Activated naive CD8-positive, alpha-beta T cell treated with anti-CD3 and anti-CD28 coated beads for 36 hours (primary cell): ENCODE measurements around the gene LCE7A. TPM values are rescaled to one million over a fixed set of nuclear protein-coding genes. Genes with fewer than 3 reads are reported as not detected.

Experiments used
- DNase-seq: peaks from one replicate; pipeline ENCODE4 v3.0.0; 2021
- H3K27ac Mint-ChIP-seq: one replicate; pipeline ENCODE4 v1.8.0; 2022; ENCODE audit warnings: mild to moderate bottlenecking, moderate library complexity, mixed read lengths
- H3K27me3 Mint-ChIP-seq: one replicate; pipeline ENCODE4 v1.8.0; 2022; ENCODE audit warnings: mild to moderate bottlenecking, mixed read lengths
- H3K36me3 Mint-ChIP-seq: one replicate; pipeline ENCODE4 v1.8.0; 2021; ENCODE audit warnings: mild to moderate bottlenecking, mixed read lengths
- H3K4me1 Mint-ChIP-seq: one replicate; pipeline ENCODE4 v1.8.0; 2021; ENCODE audit warnings: mixed read lengths
- H3K4me3 Mint-ChIP-seq: one replicate; pipeline ENCODE4 v1.8.0; 2022; ENCODE audit warnings: mild to moderate bottlenecking, moderate library complexity, mixed read lengths
- H3K9me3 Mint-ChIP-seq: one replicate; pipeline ENCODE4 v1.8.0; 2022; ENCODE audit warnings: mixed read lengths
- total RNA-seq, 2 experiments: library from RNA; stranded (reverse); gene quantifications; one replicate each; pipeline ENCODE4 v1.2.3, GENCODE V29; 2021

Gene LCE7A, protein sequence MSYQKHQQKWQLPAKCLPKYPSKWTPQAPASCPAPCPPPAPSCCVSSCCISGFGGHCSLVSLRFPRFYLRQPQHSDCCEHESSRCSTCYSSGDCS
- total RNA-seq, result not detected

DNA sequence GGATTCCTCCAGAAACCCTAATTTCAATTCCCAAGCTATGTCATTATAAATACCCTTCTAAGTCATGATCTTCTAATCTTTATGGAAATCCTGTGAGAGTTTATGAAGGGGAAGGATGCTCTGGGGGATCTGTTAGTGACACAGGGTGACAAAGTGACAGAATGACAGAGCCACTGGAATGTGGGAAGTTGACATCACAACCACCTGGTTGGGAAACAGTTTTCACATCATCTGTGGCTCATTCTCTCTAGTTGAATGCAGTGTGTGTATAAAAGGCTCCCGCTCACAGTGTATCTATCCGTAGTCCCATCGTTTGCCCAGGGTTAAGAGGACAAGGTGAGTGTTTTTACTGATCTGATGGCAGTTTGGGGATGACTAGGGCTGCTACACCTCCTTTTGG lies at the start of gene LCE7A:
LCE7A (plus strand) TSS at position 301 of the 400 bp plus-strand sequence. CDS start 702 bp downstream, outside the sequence.
- Mint-ChIP-seq H3K27ac (no peak within 1 kb of the TSS), H3K4me1 (no peaks in the 10 kb centered on the region), H3K4me3 (no peak within 1 kb of the TSS), H3K36me3 (no peaks in the 10 kb centered on the region), H3K9me3 (no peaks in the 10 kb centered on the region), H3K27me3 (peaks cover 17% of the 10 kb centered on the region)
- no peak for DNase-seq

DNA sequence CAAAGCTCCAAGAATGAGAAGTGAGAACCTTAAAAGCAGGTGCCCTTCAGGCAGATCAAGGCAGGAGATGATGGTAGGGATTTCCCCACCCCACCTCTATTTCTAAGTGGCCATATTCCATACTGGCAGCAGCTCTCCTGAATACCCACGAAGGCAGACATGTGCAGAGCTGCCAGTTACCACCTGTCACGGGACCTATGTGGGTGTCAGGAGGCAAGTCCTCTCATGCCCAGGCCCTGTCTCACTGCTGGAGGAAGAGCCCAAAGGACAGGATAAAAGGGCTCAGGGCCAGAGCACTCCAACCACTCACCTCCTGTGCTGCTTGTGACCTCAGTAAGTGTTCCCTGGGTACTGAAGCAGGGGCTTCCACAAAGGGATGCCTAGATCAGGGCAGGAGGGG lies 48.7 kb upstream of the LCE7A start:
- no peak overlapping the region for H3K4me3 Mint-ChIP-seq
- peaks cover 2% of the 10 kb centered on the region for H3K9me3 Mint-ChIP-seq
- no peak overlapping the region for H3K27ac Mint-ChIP-seq
- no peaks in the 10 kb centered on the region for H3K4me1 Mint-ChIP-seq
- peaks cover 14% of the 10 kb centered on the region for H3K27me3 Mint-ChIP-seq
- no peak for DNase-seq
- no peaks in the 10 kb centered on the region for H3K36me3 Mint-ChIP-seq

DNA sequence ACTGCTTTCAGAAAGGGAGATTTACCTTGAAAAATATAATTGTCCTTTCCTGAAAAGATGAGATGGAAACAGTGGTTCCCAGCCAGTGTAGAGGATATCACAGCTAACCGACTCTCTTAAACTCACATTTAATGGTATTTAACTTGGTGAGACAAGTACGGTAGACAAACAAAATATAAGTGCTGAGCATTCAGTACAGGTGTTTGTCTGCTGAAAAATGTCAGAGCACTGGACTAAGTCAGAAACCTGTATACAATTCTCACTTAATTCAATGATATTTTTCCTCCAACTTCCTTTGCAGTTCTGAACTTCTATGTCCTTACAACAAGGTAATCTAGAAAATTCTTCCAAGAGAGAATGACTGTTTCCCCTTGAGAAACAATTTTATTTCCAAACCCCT lies 48.1 kb upstream of the LCE7A start, which contains the start of gene LCE1B:
LCE1B (plus strand) TSS at position 301 of the 400 bp plus-strand sequence. CDS start 476 bp downstream, outside the sequence.
- no peak for DNase-seq
- H3K27me3 Mint-ChIP-seq, result peaks cover 13% of the 10 kb centered on the region
- H3K36me3 Mint-ChIP-seq, result no peaks in the 10 kb centered on the region
- H3K4me3 Mint-ChIP-seq, result no peak within 1 kb of the TSS
- peaks cover 2% of the 10 kb centered on the region for H3K9me3 Mint-ChIP-seq
- H3K4me1 Mint-ChIP-seq, result no peaks in the 10 kb centered on the region
- no peak within 1 kb of the TSS for H3K27ac Mint-ChIP-seq

DNA sequence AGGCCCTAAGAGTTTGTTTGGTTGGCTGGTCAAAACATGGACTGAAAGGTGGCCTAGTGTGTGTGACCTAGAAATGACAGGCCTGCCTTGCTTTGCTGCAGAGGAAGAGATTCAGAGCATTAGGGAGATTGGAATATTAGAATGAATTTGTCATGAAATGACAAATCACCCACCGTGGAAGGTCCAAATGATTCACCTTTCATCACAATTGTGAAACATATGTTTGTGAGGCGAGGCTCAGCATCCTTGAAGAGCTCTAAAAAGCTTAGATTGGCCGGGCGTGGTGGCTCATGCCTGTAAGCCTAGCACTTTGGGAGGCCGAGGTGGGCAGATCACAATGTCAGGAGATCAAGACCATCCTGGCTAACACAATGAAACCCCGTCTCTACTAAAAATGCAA lies 42.5 kb upstream of the LCE7A start:
- DNase-seq, result no peak
- Mint-ChIP-seq H3K27me3 (peaks cover 14% of the 10 kb centered on the region), H3K27ac (no peak overlapping the region), H3K36me3 (no peaks in the 10 kb centered on the region), H3K4me1 (no peaks in the 10 kb centered on the region), H3K4me3 (no peak overlapping the region), H3K9me3 (no peaks in the 10 kb centered on the region)

DNA sequence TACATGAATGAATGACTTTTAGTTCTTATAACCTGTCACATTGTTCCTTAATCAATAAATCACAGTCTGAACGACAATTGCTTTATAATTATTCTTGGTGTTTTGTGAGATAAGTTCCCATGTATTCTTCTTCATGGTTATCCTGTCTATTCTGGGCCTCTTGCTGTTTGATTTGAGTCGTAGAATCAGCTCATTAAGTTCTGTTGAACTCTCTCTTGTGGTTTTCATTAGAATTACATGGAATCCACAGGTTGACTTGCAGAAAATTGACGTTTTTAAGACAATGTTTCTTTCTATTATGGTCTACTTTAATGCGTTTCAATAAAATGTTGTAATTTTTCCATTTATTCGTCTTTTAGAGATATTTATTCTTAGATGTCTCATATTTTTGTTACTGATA lies 36.5 kb upstream of the LCE7A start:
- Mint-ChIP-seq H3K27ac (no peak overlapping the region), H3K36me3 (no peaks in the 10 kb centered on the region), H3K4me1 (no peaks in the 10 kb centered on the region), H3K27me3 (peaks cover 27% of the 10 kb centered on the region), H3K4me3 (no peak overlapping the region), H3K9me3 (no peaks in the 10 kb centered on the region)
- no peak for DNase-seq

DNA sequence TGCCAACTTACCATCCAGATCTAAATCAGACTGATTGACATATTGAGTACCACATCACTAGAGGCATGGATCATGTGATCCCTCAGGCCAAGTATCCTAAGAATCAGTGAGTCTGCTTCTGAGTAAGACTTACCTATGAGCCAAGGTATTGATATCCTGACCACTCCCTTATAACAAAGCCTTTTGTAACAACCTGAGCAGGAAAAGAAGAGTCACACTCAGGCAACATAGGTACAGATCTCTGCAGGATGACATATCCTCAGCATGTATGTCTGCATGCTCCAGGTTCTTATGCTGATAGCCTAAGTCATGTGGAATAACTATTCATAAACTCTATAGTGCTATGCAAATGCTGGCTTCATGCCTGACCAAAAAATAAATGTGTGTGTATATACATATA lies 34.8 kb upstream of the LCE7A start:
- Mint-ChIP-seq H3K4me1 (no peaks in the 10 kb centered on the region), H3K27me3 (peaks cover 44% of the 10 kb centered on the region), H3K27ac (no peak overlapping the region), H3K9me3 (no peaks in the 10 kb centered on the region), H3K36me3 (no peaks in the 10 kb centered on the region), H3K4me3 (no peak overlapping the region)
- no peak for DNase-seq

DNA sequence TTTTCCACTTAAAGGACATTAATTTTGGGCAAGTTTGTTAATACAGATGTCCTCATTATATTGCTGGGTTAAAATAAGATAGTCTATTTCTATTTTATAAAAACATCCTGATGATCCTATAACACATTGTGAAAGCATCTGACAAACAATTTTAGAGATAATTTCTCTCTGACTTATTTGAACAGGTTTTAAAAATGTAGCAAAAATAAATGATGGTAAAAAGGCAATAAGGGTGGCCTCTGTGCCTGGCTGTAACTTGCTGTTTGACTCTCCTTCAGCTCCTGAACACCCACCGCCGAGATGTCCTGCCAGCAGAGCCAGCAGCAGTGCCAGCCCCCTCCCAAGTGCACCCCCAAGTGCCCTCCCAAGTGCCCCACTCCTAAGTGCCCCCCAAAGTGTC lies 32.6 kb upstream of the LCE7A start, which contains the start of gene LCE1A:
LCE1A (plus strand) TSS at position 301 of the 400 bp plus-strand sequence; CDS start at position 301, 0 bp downstream.
- H3K4me3 Mint-ChIP-seq, result no peak within 1 kb of the TSS
- no peaks in the 10 kb centered on the region for H3K36me3 Mint-ChIP-seq
- no peaks in the 10 kb centered on the region for H3K4me1 Mint-ChIP-seq
- H3K27me3 Mint-ChIP-seq, result peaks cover 56% of the 10 kb centered on the region
- DNase-seq, result no peak
- H3K27ac Mint-ChIP-seq, result no peak within 1 kb of the TSS
- no peaks in the 10 kb centered on the region for H3K9me3 Mint-ChIP-seq

DNA sequence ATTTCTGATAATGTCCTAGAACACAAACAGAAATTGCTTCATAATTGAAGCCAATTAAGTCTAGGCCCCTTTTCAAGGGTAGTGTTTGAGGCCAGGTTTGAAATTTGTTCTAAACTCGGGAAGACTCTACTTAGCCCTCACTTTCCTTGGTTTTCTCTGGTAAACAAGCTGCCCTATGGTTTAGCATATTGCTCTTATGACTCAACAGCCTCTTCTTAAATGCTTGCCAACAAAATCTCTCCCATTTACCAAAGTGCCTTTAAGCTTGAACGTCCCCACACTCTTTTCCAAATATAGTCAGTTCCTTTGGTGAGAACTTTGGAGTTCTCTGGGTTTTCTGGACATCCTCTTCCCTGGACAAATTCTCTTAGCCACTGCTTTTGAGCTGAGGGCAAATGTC lies 22.9 kb upstream of the LCE7A start:
- no peak for DNase-seq
- Mint-ChIP-seq H3K36me3 (no peaks in the 10 kb centered on the region), H3K4me1 (no peaks in the 10 kb centered on the region), H3K27me3 (peaks cover 6% of the 10 kb centered on the region), H3K27ac (no peak overlapping the region), H3K9me3 (no peaks in the 10 kb centered on the region), H3K4me3 (no peak overlapping the region)

DNA sequence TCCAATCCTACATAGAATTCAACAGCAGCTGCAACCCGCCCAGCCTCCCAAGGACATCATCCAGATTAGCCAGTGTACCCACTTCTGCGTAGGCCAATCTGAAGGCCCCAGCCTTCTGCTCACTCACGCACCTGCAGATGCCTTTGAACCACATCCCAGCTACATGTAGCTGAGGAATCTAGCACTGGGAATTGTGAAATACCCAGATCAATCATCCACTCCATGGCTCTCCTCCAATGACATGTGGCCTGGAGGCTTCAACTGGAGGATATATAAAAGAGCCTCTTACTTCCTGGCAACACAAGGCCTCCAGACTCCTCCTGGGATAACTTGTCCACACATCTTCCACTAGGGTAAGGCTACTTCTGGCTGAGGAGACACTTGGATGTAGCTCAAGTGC lies 17.2 kb upstream of the LCE7A start, which contains the start of gene LCE6A:
LCE6A (plus strand) TSS at position 301 of the 400 bp plus-strand sequence. CDS start 665 bp downstream, outside the sequence.
- H3K9me3 Mint-ChIP-seq, result no peaks in the 10 kb centered on the region
- H3K27ac Mint-ChIP-seq, result no peak within 1 kb of the TSS
- no peaks in the 10 kb centered on the region for H3K4me1 Mint-ChIP-seq

DNA sequence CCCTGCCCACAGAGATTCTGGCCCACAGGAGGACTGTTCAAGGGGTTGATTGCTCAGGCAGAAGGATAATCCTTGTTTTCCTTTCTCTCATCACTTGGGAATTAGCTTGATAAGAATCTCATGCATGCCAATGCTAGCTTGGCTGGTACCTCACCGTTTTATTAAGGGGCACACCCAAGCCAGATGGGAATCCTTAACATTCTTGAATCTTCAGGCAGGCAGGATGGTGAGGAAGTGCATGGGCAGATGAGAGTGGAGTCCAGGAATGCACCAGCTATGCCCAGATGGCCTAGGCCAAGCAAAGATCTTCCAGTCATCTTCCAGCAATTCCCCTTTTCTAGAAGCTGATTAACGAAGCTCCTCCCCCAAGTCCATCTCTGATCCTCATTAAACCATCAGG lies 4.1 kb upstream of the LCE7A start:
- Mint-ChIP-seq H3K27ac (no peak overlapping the region), H3K9me3 (no peaks in the 10 kb centered on the region), H3K27me3 (peaks cover 13% of the 10 kb centered on the region), H3K4me1 (no peaks in the 10 kb centered on the region), H3K4me3 (no peak overlapping the region), H3K36me3 (no peaks in the 10 kb centered on the region)
- no peak for DNase-seq

More for the DNA sequence above, 17.2 kb upstream of the LCE7A start, which contains the start of gene LCE6A:
- no peak within 1 kb of the TSS for H3K4me3 Mint-ChIP-seq
- H3K36me3 Mint-ChIP-seq, result no peaks in the 10 kb centered on the region
- H3K27me3 Mint-ChIP-seq, result peaks cover 9% of the 10 kb centered on the region
- no peak for DNase-seq

DNA sequence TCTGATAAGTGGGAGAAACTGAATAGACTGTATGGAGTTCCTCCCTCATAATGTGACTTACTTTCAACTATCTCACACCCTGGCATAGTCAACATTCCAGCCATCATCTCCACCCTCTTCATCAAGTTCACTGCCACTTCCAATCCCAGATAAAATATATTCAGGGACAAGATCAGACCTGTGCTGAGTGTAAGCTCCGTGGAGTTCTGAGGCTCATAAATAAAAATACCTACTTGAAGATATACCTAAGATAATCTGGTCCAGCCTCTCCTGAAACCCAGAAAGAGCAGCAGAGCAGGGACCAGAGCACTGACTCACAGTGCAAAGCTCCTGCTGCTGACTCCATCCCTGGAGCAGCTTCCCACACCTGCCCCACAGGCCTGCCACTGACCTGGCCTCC lies 1.7 kb upstream of the LCE7A start:
- H3K36me3 Mint-ChIP-seq, result no peaks in the 10 kb centered on the region
- no peak for DNase-seq
- H3K27ac Mint-ChIP-seq, result no peak overlapping the region
- H3K9me3 Mint-ChIP-seq, result no peaks in the 10 kb centered on the region
- no peaks in the 10 kb centered on the region for H3K4me1 Mint-ChIP-seq
- peaks cover 23% of the 10 kb centered on the region for H3K27me3 Mint-ChIP-seq
- H3K4me3 Mint-ChIP-seq, result no peak overlapping the region

DNA sequence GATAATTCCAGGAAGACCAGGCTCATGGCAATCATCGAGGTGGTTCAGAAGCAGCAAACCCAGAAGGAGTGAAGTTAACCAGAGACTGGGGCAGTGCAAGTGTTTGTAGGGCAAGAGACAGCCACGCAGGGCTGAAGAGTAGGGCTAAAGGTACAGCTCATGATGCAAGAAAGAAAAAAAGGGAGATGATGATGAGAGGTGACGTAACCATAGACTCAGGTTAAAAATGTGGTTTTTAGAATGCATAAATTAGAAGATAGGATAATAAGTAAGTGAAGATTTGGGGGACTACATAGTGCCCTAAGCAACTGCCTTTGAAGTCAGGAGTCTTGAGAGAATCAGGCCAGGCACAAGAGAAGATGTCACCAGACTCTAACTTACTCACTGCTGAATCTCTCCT lies 333 bp downstream of the LCE7A start:
- no peaks in the 10 kb centered on the region for H3K4me1 Mint-ChIP-seq
- H3K4me3 Mint-ChIP-seq, result no peak overlapping the region
- peaks cover 17% of the 10 kb centered on the region for H3K27me3 Mint-ChIP-seq
- no peaks in the 10 kb centered on the region for H3K9me3 Mint-ChIP-seq
- H3K27ac Mint-ChIP-seq, result no peak overlapping the region
- no peaks in the 10 kb centered on the region for H3K36me3 Mint-ChIP-seq
- DNase-seq, result no peak

DNA sequence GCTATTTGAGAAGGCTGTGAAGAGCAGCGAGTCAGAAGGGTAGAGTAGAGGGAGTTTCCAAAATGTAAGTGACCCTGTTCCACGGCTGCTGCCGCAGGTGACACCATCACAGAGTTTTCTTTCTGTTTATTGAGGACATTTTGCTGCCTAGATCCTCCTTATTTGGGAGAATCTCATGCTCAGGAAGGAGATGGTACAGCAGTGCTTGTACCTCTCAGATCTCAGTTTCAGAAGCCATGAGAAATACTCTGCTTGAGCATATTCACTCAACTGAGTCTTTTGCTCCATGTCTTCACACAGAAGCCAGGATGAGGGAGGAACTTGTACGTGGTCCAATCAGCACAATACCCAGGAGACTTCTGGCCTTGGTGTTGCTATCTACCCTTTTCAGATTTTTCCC lies 1.6 kb downstream of the LCE7A start:
- H3K27ac Mint-ChIP-seq, result no peak overlapping the region
- H3K27me3 Mint-ChIP-seq, result peaks cover 10% of the 10 kb centered on the region
- H3K36me3 Mint-ChIP-seq, result no peaks in the 10 kb centered on the region
- H3K4me3 Mint-ChIP-seq, result no peak overlapping the region
- H3K9me3 Mint-ChIP-seq, result no peaks in the 10 kb centered on the region
- no peak for DNase-seq
- H3K4me1 Mint-ChIP-seq, result no peaks in the 10 kb centered on the region

DNA sequence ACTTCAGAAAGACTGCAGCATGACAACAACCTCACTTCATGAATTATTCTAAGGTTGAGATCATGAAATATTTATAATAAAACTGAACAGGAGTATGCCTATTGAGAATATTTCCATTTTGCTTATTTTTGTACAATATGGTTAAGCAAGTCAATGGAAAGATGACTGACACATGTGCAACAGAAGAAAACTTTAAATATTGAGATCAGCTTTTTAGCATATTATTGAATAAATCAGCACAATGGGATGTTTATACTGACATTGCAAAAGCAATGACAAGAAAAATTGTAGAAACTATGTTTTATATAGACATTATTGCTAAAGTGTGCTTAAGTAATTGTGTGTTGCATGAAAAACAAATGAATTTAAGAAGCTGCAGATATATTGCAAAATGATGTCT lies 4.6 kb downstream of the LCE7A start:
- Mint-ChIP-seq H3K9me3 (no peaks in the 10 kb centered on the region), H3K27me3 (peaks cover 10% of the 10 kb centered on the region), H3K36me3 (no peaks in the 10 kb centered on the region), H3K4me3 (no peak overlapping the region), H3K27ac (no peak overlapping the region), H3K4me1 (no peaks in the 10 kb centered on the region)
- DNase-seq, result no peak

DNA sequence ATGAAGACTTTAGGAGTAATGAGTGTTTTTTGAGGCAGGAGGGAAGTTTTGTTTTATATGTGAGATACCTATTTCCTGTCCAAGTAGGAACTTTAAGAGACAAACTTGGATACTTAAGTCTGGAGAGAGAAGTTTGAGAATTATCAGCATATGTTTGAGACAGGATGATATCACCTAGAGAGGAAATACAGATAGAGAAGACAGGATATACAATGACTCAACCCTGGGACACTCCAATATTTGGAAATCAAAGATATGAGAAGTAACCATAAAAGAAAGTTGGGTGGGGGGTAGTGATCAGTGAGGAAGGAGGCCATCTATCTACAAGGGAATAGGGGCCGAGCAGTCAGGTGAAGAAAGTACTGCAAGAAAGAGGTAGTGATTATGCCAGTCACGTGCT lies 6.5 kb downstream of the LCE7A start:
- no peak overlapping the region for H3K27ac Mint-ChIP-seq
- no peaks in the 10 kb centered on the region for H3K4me1 Mint-ChIP-seq
- H3K9me3 Mint-ChIP-seq, result no peaks in the 10 kb centered on the region
- DNase-seq, result no peak
- H3K36me3 Mint-ChIP-seq, result no peaks in the 10 kb centered on the region
- peaks cover 7% of the 10 kb centered on the region for H3K27me3 Mint-ChIP-seq
- H3K4me3 Mint-ChIP-seq, result no peak overlapping the region

DNA sequence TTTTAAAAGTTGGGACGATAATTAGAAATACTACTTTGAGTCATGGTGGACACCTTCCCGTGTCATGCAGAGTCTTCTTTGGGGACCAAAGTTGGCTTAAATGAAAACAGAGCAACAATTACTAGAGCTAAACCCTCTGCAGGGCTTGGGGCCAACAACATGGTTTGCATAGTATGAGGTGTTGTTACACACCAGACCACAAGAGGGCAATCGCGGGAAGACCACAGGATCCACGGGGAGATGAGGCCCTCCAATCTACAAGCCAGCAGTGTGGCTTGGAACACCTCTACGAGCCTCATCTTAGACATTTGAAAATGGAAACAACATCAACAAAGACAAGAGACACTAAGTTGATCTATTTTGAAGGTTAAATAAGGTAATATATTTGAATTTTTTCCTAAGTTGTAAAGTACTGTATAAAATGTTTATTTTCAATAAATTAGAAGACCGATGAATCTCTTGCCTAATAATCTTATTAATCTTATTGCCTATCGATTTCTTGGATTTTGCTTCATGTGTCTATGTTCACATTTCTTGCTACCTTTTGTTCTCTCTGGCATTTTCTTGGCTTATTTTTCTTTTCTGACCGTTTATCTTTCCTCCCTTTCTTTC lies 10.1 kb downstream of the LCE7A start:
- no peaks in the 10 kb centered on the region for H3K36me3 Mint-ChIP-seq
- no peak overlapping the region for H3K27ac Mint-ChIP-seq
- H3K4me3 Mint-ChIP-seq, result no peak overlapping the region
- no peaks in the 10 kb centered on the region for H3K4me1 Mint-ChIP-seq
- DNase-seq, result peak; percentile 52
- peaks cover 5% of the 10 kb centered on the region for H3K27me3 Mint-ChIP-seq
- no peaks in the 10 kb centered on the region for H3K9me3 Mint-ChIP-seq
